ENCODE data around the gene AJM1. TPM values are rescaled to one million over a fixed set of nuclear protein-coding genes. Genes with fewer than 3 reads are reported as not detected.

The AJM1 gene
- total RNA-seq, 1 experiment from 2014 or later = 1.8 TPM

- no peak overlapping the region for H3T11ph ChIP-seq (ENCODE audit: low read length)
- no peak overlapping the region for H4K8ac ChIP-seq (replicated peaks; ENCODE audit: insufficient read length, low read depth, low read length)
Measured at GRCh38 chr9:136815422-136815782, 26.9 kb upstream of the AJM1 start.

More at GRCh38 chr9:136815422-136815782, 26.9 kb upstream of the AJM1 start:
- DNase-seq = no peak
- no peak overlapping the region for H3K9ac ChIP-seq (ENCODE audit: extremely low read depth, insufficient read length, low read length)
- Mint-ChIP-seq H3K27ac (peak overlapping the region in 1 of 3 experiments; percentile 33; a peak in 1 of 7 replicates), H3K9me3 (no peaks in the 10 kb centered on the region; a peak in 1 of 5 replicates), H3K4me3 (no peak overlapping the region), H3K36me3 (ENCODE audit: insufficient read depth in 1 of 3, low read depth in 3 of 3) (peaks cover 33 to 68% (median 60%) of the 10 kb centered on the region in 3 experiments), H3K4me1 (peaks cover 0 to 3% of the 10 kb centered on the region in 2 experiments; a peak in 2 of 4 replicates), H3K27me3 (ENCODE audit: low read depth) (no peaks in the 10 kb centered on the region)
- H3K9me3 ChIP-seq (ENCODE audit: control insufficient read depth, low read depth, low read length) = no peaks in the 10 kb centered on the region
- H2BK12ac ChIP-seq (ENCODE audit: insufficient read length, low read depth, low read length) = no peak overlapping the region
- no peak for TF ChIP-seq CTCF (conservative IDR thresholded peaks at IDR 0.05)
- H3K79me1 ChIP-seq (ENCODE audit: insufficient read depth, low read depth, low read length, poor library complexity, severe bottlenecking) = peaks cover 5% of the 10 kb centered on the region
- H2BK120ac ChIP-seq (ENCODE audit: low read depth, low read length, poor library complexity, severe bottlenecking) = no peak overlapping the region
- no peak overlapping the region for H3K4ac ChIP-seq (ENCODE audit: low read depth, low read length)
- no peak overlapping the region for H2BK5ac ChIP-seq (ENCODE audit: insufficient read length, low read length)
- no peak overlapping the region for H3K56ac ChIP-seq (ENCODE audit: insufficient read length, low read depth, low read length)
- H3K14ac ChIP-seq (ENCODE audit: insufficient read depth, low read length) = no peak overlapping the region
- H3K4me2 ChIP-seq (ENCODE audit: insufficient read depth, insufficient read length, low read length) = no peak overlapping the region
- no peaks in the 10 kb centered on the region for H3K27me3 ChIP-seq (ENCODE audit: insufficient read depth, low read length)
- no peak overlapping the region for H4K5ac ChIP-seq (ENCODE audit: insufficient read length, low read depth, low read length)
- no peaks in the 10 kb centered on the region for H3K4me1 ChIP-seq (ENCODE audit: insufficient read depth, low read length)
- no peak overlapping the region for H2BK15ac ChIP-seq (ENCODE audit: low read depth, low read length)
- no peak overlapping the region for H2BK20ac ChIP-seq (ENCODE audit: low read depth, low read length, poor library complexity, severe bottlenecking)
- no peaks in the 10 kb centered on the region for H4K20me1 ChIP-seq (ENCODE audit: control insufficient read depth, insufficient read depth, insufficient read length)
- no peaks in the 10 kb centered on the region; the same call in 1 of the 2 replicates for H3K79me2 ChIP-seq (ENCODE audit: insufficient read depth, low read length)
- H3K18ac ChIP-seq (ENCODE audit: insufficient read length, low read depth, low read length) = no peak overlapping the region
- H2AK5ac ChIP-seq (ENCODE audit: insufficient read length, low read length) = no peak overlapping the region
- no peak overlapping the region for H3K23ac ChIP-seq (ENCODE audit: insufficient read length, low read depth, low read length)
- no peak overlapping the region for H2AFZ ChIP-seq (ENCODE audit: low read length)
- no peak overlapping the region for H4K91ac ChIP-seq (ENCODE audit: insufficient read length, low read depth, low read length)
- H3K27ac ChIP-seq (ENCODE audit: insufficient read length, low read depth, low read length) = no peak overlapping the region
- H3K23me2 ChIP-seq (ENCODE audit: insufficient read length, low read depth, low read length, poor library complexity, severe bottlenecking) = no peaks in the 10 kb centered on the region
- WGBS (ENCODE audit: extremely low coverage, insufficient read length, low lambda C conversion rate) = no CpG with 5 or more reads among the region's 1 CpG
